HG03342 (cell line): ENCODE data around the gene NUDT16L1.

Experiments used
- ATAC-seq: cut with Tn5 transposase; IDR thresholded peaks from one replicate; pipeline ENCODE4 v1.9.1; 2021; ENCODE audit warnings: mild to moderate bottlenecking, moderate library complexity; ENCODE audit not compliant: unreplicated experiment

NUDT16L1 gene

GRCh38 chr16:4693956-4694641 is 737 bp downstream of the NUDT16L1 start:
- ATAC-seq: no peak

GRCh38 chr16:4694642-4695451 is 1.5 kb downstream of the NUDT16L1 start:
- no peak for ATAC-seq

GRCh38 chr16:4695473-4696171 is 2.3 kb downstream of the NUDT16L1 start:
- no peak for ATAC-seq

- no peak for ATAC-seq
Observed at GRCh38 chr16:4696172-4696904, 3.0 kb downstream of the NUDT16L1 start.

- ATAC-seq: no peak
Observed at GRCh38 chr16:4696905-4697847, 3.8 kb downstream of the NUDT16L1 start.

- ATAC-seq: no peak
Observed at GRCh38 chr16:4697848-4698291, 4.5 kb downstream of the NUDT16L1 start.

GRCh38 chr16:4698321-4699045 is 5.1 kb downstream of the NUDT16L1 start:
- no peak for ATAC-seq

- ATAC-seq: no peak
Observed at GRCh38 chr16:4699046-4699556, 5.7 kb downstream of the NUDT16L1 start.

GRCh38 chr16:4700380-4700996 is 7.1 kb downstream of the NUDT16L1 start:
- ATAC-seq: no peak

- ATAC-seq: no peak
Observed at GRCh38 chr16:4700997-4701743, 7.8 kb downstream of the NUDT16L1 start.

- ATAC-seq: no peak
Observed at GRCh38 chr16:4701791-4702465, 8.6 kb downstream of the NUDT16L1 start.

GRCh38 chr16:4702466-4702808 is 9.1 kb downstream of the NUDT16L1 start:
- no peak for ATAC-seq

GRCh38 chr16:4703906-4704305 is 10.5 kb downstream of the NUDT16L1 start:
- no peak for ATAC-seq

- no peak for ATAC-seq
Observed at GRCh38 chr16:4704491-4704890, 11.1 kb downstream of the NUDT16L1 start.

GRCh38 chr16:4704913-4705312 is 11.6 kb downstream of the NUDT16L1 start:
- no peak for ATAC-seq

GRCh38 chr16:4706871-4707270 is 13.5 kb downstream of the NUDT16L1 start:
- no peak for ATAC-seq

- ATAC-seq: no peak
Observed at GRCh38 chr16:4709481-4709880, 16.1 kb downstream of the NUDT16L1 start.
